NAMALWA (cell line): ENCODE data around the gene CDH5.
A peak's percentile ranks its signal among the peaks of the same experiment; 100 is the strongest.

Source experiments
- DNase-seq: peaks from one replicate; pipeline ENCODE4 v3.0.0-alpha.2; 2015; ENCODE audit warnings: low spot score

CDH5 gene

DNA sequence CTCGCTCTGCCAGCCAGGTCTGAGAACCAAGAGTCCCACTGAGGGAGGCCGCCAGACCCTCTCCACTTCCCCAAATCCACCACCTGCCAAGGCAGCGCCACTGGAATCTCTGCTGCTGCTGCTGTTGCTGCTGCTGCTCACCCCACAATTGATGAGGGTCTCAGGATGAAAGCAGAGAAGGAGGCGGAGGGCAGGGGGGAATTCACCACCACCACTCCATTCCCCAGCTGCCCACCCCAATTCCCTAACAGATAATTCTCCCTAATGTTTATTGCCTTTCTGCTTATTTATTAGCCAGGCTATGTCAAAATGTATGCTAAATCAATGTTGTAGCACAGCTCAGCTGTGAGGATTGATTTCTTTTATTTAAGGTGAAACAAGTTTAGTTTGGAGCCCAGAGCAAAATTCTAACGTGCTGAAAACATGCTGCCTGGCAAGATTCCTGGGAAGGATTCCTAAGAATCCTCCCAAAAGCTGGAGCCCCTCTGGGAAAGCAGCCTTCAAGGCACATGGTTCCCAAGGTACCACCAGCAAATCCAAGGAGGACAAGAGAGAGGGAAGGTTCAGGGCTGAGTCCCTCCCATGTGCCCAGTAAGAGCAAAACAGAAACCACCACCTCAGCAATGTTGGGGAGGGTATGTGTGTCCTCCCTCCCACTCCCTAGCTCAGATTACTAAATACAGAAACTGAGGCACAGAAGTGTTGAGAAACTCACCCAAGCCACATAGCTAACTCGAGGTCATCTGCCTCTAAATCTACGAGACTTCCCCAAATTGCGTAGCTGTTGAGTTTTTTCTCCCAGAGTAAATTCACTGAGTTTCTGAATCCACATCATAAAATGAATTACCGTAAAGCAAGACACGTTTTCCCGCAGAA, 12.2 kb upstream of the CDH5 start:
- no peak for DNase-seq

DNA sequence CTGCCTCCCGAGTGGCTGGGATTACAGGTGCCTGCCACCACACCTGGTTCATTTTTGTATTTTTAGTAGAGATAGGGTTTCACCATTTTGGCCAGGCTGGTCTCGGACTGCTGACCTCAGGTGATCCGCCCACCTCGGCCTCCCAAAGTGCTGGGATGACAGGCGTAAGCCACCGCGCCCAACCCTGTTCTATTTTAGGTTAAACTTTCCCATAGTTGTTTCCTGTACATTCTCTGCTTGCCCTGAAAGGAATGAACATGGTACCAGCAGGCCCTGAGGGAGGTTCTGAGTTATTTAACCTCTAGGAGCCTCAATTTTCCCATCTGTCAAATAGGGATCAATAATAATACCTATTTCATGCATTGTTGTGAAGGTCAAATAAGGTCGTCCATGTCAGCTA, 11.0 kb upstream of the CDH5 start:
- DNase-seq = no peak

- peak; percentile 48 for DNase-seq
Observed at GRCh38 chr16:66357523-66357928, 9.0 kb upstream of the CDH5 start.

GRCh38 chr16:66358231-66358630, 8.3 kb upstream of the CDH5 start:
- no peak for DNase-seq

DNA sequence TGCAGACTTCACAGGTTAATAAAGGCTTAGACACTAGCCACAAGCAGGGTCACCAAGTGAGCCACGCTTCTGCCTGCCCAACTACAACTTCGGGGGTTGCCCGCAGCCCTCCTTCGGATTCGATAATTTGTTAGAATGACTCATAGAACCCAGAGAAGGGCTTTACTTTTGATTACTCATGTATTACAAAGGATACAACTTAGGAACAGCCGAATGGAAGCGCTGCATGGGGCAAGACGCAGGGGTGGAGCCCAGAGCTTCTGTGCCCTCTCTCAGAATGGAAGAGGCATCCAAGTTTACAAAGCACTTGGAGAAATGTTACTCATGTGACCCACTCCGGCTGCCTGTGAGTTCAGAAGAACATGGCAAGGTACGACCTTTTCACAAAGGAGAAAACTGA, 7.5 kb upstream of the CDH5 start:
- DNase-seq = no peak

DNA sequence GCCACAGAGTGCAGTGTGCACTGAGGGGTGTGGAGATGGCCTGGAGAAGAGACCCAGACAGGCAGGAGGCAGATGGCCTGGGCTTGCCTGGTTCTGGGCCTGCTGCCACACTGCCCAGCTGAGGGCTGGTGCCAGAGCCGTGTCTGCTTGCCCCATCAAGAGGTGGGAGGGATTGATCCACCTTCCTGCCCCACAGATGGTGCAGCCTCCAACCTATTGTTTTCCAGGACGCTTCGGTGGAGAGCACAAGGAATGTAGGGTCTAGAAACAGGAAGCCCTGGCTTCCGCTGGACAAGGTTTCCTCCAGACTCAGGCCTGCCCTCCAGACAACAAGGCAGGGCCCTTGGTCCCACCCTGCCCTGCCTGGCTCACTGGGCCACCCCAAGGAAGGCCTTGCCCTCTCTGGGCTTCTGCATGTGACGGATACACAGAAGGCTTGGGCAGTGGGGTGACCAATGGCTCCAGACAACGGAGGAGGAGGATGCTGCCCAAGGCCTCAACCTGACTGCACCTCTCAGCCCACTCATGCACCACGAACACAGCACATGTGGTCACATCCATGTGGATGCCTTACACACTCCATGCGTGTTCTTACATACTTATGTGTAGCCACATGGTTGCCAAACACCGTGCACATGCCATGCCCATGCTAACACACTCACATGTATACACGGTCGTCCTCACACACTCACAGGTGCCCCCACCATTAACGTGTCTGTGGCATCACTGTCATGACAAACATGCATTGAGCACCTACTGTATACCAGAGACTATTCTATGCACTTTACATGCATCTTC, 6.5 kb upstream of the CDH5 start:
- no peak for DNase-seq

- no peak for DNase-seq
Observed at GRCh38 chr16:66360624-66361324, 5.7 kb upstream of the CDH5 start.

DNA sequence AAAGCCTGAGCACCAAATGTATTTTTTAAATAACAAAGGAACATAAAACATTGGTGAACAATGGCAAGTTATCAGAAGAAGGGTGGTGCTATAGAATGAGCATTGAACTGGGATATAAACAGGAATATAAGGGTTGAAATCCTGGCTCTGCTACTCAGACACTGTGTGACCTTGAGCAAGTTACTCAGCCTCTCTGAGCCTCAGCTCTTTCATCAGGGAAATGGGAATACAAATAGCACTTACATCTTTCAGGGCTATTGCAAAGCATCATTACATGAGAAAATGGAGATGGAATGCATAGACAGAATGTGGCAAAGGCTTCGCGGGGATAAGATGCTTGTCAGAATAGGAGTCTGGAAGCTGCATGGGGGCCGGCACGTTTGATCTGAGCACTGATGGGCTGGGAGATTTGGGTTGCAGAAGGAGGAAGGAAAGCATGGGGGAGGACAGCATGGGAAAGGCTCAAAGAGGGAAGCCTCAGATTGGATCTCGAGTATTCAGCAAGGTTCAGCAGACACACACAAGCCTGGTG, 4.8 kb upstream of the CDH5 start:
- DNase-seq = no peak

DNA sequence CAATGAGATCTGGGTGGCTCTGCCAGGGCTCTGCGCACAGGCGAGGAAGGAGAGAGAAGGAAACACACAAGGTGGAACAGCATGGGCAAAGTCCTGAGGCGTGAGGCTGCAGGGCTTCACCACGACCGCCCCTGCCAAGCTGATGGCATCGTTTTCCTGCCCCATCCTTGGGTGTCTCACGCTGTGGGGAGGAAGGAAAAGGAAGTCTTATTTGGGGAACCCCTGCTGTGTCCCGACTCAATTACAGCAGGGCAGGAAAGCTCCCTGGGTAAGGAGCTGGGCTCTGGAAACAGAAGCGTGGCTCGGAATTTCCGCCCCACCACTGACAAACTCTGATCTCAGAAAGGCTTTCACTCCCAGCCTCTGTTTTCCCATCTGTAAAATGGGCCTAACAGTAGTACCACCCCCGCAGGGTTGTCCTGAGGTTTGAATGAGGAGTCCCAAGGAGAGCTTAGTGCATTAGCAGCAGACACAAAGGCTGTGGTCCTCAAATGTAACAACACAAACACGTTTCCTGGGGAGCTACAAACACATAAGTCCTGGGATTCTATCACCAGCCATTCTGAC, 3.2 kb upstream of the CDH5 start:
- DNase-seq = no peak

GRCh38 chr16:66364117-66364958, 2.2 kb upstream of the CDH5 start:
- DNase-seq = no peak

DNA sequence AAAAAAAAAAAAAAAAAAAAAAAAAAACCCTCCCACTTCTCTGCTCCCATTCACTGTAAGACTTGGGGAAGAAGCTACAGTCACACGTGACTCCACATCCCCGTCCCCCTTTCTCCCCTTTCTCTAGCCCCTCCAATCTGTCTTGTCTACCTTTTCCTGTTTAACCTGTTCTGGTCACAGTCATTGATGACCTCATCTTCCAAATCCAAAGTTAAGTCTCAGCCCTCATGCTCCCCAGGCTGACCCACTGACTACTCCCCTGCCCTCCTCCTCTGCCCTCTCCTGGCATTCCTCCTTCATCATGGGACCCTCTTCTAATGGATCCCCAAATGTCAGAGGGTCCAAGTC, 1.6 kb upstream of the CDH5 start:
- no peak for DNase-seq

GRCh38 chr16:66365651-66366050, 840 bp upstream of the CDH5 start:
- DNase-seq = no peak

- no peak for DNase-seq
Observed at GRCh38 chr16:66367968-66368891, 1.7 kb downstream of the CDH5 start.

DNA sequence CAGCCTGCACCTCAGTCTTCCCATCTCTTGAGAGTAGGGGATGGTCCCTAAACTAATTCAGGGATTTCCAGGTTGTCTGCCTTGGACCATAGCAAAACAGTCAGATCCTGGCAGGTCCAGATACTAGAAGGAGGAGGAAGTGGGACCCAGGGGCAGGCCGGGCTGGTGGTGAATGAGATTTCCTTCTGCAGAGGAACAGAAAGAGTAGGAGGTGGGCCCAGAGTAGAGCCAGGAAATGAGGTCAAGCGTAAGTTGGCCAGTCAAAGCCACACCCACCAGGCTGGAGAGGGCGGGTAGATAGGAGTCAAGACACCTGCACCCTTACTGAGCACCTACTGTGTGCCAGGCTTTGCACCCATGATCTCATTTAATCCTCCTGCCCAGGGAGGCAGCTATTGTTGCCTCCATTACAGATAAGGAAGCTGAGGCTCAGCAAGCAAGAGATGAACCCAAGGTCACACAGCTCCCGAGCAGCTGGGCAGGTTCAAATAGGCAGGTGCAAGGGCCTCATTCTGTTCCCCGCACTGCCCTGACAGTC, 2.6 kb downstream of the CDH5 start:
- no peak for DNase-seq

DNA sequence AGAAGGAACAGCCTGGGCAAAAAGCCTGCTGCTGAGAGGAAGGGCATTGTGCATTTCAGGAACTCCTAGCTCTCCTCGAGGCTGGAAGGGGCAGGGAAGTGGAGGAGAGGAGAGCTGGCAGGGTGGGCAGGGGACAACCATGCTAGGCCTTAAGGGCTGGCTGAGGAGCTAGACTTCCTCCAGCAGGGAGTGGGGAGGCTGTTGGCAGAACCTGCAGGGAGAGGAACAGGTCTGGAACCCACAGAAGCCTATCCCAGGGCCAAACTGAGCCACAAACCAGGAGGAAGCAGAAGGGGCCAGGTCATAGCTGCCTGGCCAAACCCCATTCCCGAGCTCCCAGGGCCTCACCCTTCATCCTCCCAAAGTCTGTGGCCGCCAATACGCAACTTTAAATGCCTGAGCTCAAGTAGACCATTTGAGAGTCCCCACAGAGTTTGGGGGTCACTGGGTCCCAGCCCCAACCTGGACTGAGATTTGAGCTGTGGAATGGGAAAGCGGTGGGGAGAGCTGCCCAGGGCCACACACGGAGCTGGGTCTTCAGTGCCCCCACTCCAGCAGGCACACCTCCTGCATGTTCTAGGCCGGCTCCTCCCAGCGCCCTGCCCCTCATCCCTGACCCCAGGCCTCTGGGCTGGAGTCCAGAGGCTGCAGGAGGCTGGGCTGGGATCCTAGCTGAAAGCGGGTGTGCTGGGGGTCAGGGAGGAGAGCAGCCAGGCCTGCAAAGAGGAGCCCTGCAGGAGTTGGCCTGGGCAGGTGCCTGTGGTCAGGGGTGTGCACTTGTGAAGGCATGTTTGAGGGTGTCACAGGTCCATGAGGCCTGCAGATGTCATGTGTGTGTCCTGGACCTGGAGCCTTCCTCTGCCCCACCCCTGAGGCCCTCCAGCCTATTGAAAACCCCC, 4.5 kb downstream of the CDH5 start:
- no peak for DNase-seq

- DNase-seq = no peak
Observed at GRCh38 chr16:66372078-66372897, 5.8 kb downstream of the CDH5 start.

DNA sequence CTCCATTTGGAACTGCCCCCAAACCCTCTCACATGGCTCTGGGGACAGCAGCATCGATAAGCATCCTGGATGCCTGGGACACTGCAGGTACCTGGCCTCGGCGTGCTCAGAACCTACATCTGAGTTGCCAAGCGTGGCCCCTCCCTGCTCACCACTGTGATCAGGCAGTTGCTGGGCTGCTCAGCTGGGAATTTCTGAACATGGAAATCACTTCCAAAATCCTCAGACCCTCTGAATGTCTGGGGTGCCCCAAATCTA, 6.3 kb downstream of the CDH5 start:
- no peak for DNase-seq

DNA sequence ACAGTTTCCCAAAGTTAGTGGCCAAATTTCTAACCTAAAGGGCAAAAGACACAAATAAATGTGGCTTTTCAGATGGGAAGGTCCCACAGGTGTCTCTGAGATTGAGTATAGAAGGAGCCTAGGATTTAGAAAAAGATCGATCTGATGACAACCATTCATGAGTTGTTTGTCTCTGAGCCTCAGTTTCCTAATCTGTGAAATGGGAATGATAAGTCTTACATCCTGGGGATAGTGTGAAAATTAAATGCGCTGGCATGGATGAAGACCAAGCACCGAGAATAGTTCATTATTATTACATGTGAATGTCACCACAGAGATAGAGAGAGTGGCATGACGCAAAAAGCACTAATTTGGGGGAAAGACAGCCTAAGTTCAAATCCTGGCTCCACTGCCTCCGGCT, 7.2 kb downstream of the CDH5 start:
- no peak for DNase-seq
